ENCODE measurements around the gene BARHL1.

The BARHL1 gene

GRCh38 chr9:132630116-132630515 lies 47.7 kb downstream of the BARHL1 start:
- no peak overlapping the region for H3K4me3 ChIP-seq (ENCODE audit: low read depth in 1 of 5, low read length in 5 of 5)
- no peaks in the 10 kb centered on the region for H3K4me1 ChIP-seq (ENCODE audit: control insufficient read depth in 5 of 5, insufficient read depth in 5 of 5, low read length in 5 of 5)
- no peak overlapping the region for H3K27ac ChIP-seq (ENCODE audit: low read depth, low read length)
- no peak overlapping the region for H3K9ac ChIP-seq (ENCODE audit: low read length in 5 of 5)
- H3K9me3 ChIP-seq (ENCODE audit: control insufficient read depth in 5 of 5, low read length in 5 of 5): no peaks in the 10 kb centered on the region
- no peaks in the 10 kb centered on the region for H3K27me3 ChIP-seq (ENCODE audit: control insufficient read depth in 5 of 5, insufficient read depth in 4 of 5, low read length in 5 of 5)
- peaks cover 18 to 70% (median 54%) of the 10 kb centered on the region in 5 donors for H3K36me3 ChIP-seq (ENCODE audit: control insufficient read depth in 5 of 5, insufficient read depth in 5 of 5, low read length in 5 of 5)

GRCh38 chr9:132630811-132631210 lies 48.4 kb downstream of the BARHL1 start:
- Histone ChIP-seq H3K27me3 (ENCODE audit: control insufficient read depth in 5 of 5, insufficient read depth in 4 of 5, low read length in 5 of 5) (no peaks in the 10 kb centered on the region), H3K9ac (ENCODE audit: low read length in 5 of 5) (no peak overlapping the region), H3K27ac (ENCODE audit: low read depth, low read length) (no peak overlapping the region), H3K36me3 (ENCODE audit: control insufficient read depth in 5 of 5, insufficient read depth in 5 of 5, low read length in 5 of 5) (peaks cover 15 to 65% (median 53%) of the 10 kb centered on the region in 5 donors), H3K4me1 (ENCODE audit: control insufficient read depth in 5 of 5, insufficient read depth in 5 of 5, low read length in 5 of 5) (no peaks in the 10 kb centered on the region), H3K4me3 (ENCODE audit: low read depth in 1 of 5, low read length in 5 of 5) (no peak overlapping the region), H3K9me3 (ENCODE audit: control insufficient read depth in 5 of 5, low read length in 5 of 5) (no peaks in the 10 kb centered on the region)

- Histone ChIP-seq H3K27me3 (ENCODE audit: control insufficient read depth in 5 of 5, insufficient read depth in 4 of 5, low read length in 5 of 5) (no peaks in the 10 kb centered on the region), H3K9ac (ENCODE audit: low read length in 5 of 5) (no peak overlapping the region), H3K36me3 (ENCODE audit: control insufficient read depth in 5 of 5, insufficient read depth in 5 of 5, low read length in 5 of 5) (peaks cover 15 to 61% (median 54%) of the 10 kb centered on the region in 5 donors), H3K9me3 (ENCODE audit: control insufficient read depth in 5 of 5, low read length in 5 of 5) (no peaks in the 10 kb centered on the region), H3K4me1 (ENCODE audit: control insufficient read depth in 5 of 5, insufficient read depth in 5 of 5, low read length in 5 of 5) (no peaks in the 10 kb centered on the region), H3K4me3 (ENCODE audit: low read depth in 1 of 5, low read length in 5 of 5) (no peak overlapping the region), H3K27ac (ENCODE audit: low read depth, low read length) (no peak overlapping the region)
These were observed 48.9 kb downstream of the BARHL1 start for GRCh38 chr9:132631280-132631679.

GRCh38 chr9:132631685-132632084 lies 49.3 kb downstream of the BARHL1 start:
- peaks cover 15 to 61% (median 55%) of the 10 kb centered on the region in 5 donors for H3K36me3 ChIP-seq (ENCODE audit: control insufficient read depth in 5 of 5, insufficient read depth in 5 of 5, low read length in 5 of 5)
- no peak overlapping the region for H3K27ac ChIP-seq (ENCODE audit: low read depth, low read length)
- H3K9me3 ChIP-seq (ENCODE audit: control insufficient read depth in 5 of 5, low read length in 5 of 5): no peaks in the 10 kb centered on the region
- H3K27me3 ChIP-seq (ENCODE audit: control insufficient read depth in 5 of 5, insufficient read depth in 4 of 5, low read length in 5 of 5): no peaks in the 10 kb centered on the region
- no peaks in the 10 kb centered on the region for H3K4me1 ChIP-seq (ENCODE audit: control insufficient read depth in 5 of 5, insufficient read depth in 5 of 5, low read length in 5 of 5)
- H3K9ac ChIP-seq (ENCODE audit: low read length in 5 of 5): no peak overlapping the region
- no peak overlapping the region for H3K4me3 ChIP-seq (ENCODE audit: low read depth in 1 of 5, low read length in 5 of 5)

GRCh38 chr9:132632413-132633129 lies 50.2 kb downstream of the BARHL1 start:
- H3K4me1 ChIP-seq (ENCODE audit: control insufficient read depth in 5 of 5, insufficient read depth in 5 of 5, low read length in 5 of 5): no peaks in the 10 kb centered on the region
- peaks cover 15 to 61% (median 54%) of the 10 kb centered on the region in 5 donors for H3K36me3 ChIP-seq (ENCODE audit: control insufficient read depth in 5 of 5, insufficient read depth in 5 of 5, low read length in 5 of 5)
- H3K9me3 ChIP-seq (ENCODE audit: control insufficient read depth in 5 of 5, low read length in 5 of 5): no peaks in the 10 kb centered on the region
- H3K4me3 ChIP-seq (ENCODE audit: low read depth in 1 of 5, low read length in 5 of 5): no peak overlapping the region
- no peaks in the 10 kb centered on the region for H3K27me3 ChIP-seq (ENCODE audit: control insufficient read depth in 5 of 5, insufficient read depth in 4 of 5, low read length in 5 of 5)
- no peak overlapping the region for H3K27ac ChIP-seq (ENCODE audit: low read depth, low read length)
- H3K9ac ChIP-seq (ENCODE audit: low read length in 5 of 5): no peak overlapping the region

GRCh38 chr9:132634327-132634726 lies 51.9 kb downstream of the BARHL1 start:
- Histone ChIP-seq H3K36me3 (ENCODE audit: control insufficient read depth in 5 of 5, insufficient read depth in 5 of 5, low read length in 5 of 5) (peaks cover 20 to 61% (median 54%) of the 10 kb centered on the region in 5 donors), H3K27ac (ENCODE audit: low read depth, low read length) (no peak overlapping the region), H3K9ac (ENCODE audit: low read length in 5 of 5) (no peak overlapping the region)

GRCh38 chr9:132637351-132637750 lies 54.9 kb downstream of the BARHL1 start:
- Histone ChIP-seq H3K4me1 (ENCODE audit: control insufficient read depth in 5 of 5, insufficient read depth in 5 of 5, low read length in 5 of 5) (no peaks in the 10 kb centered on the region), H3K9me3 (ENCODE audit: control insufficient read depth in 5 of 5, low read length in 5 of 5) (no peaks in the 10 kb centered on the region), H3K4me3 (ENCODE audit: low read depth in 1 of 5, low read length in 5 of 5) (no peak overlapping the region), H3K36me3 (ENCODE audit: control insufficient read depth in 5 of 5, insufficient read depth in 5 of 5, low read length in 5 of 5) (peaks cover 19 to 61% (median 55%) of the 10 kb centered on the region in 5 donors), H3K27ac (ENCODE audit: low read depth, low read length) (no peak overlapping the region), H3K9ac (ENCODE audit: low read length in 5 of 5) (no peak overlapping the region), H3K27me3 (ENCODE audit: control insufficient read depth in 5 of 5, insufficient read depth in 4 of 5, low read length in 5 of 5) (no peaks in the 10 kb centered on the region)

More at GRCh38 chr9:132634327-132634726, 51.9 kb downstream of the BARHL1 start:
- H3K4me1 ChIP-seq (ENCODE audit: control insufficient read depth in 5 of 5, insufficient read depth in 5 of 5, low read length in 5 of 5): no peaks in the 10 kb centered on the region
- no peaks in the 10 kb centered on the region for H3K27me3 ChIP-seq (ENCODE audit: control insufficient read depth in 5 of 5, insufficient read depth in 4 of 5, low read length in 5 of 5)
- no peaks in the 10 kb centered on the region for H3K9me3 ChIP-seq (ENCODE audit: control insufficient read depth in 5 of 5, low read length in 5 of 5)
- no peak overlapping the region for H3K4me3 ChIP-seq (ENCODE audit: low read depth in 1 of 5, low read length in 5 of 5)

GRCh38 chr9:132637801-132638200 lies 55.4 kb downstream of the BARHL1 start:
- H3K4me1 ChIP-seq (ENCODE audit: control insufficient read depth in 5 of 5, insufficient read depth in 5 of 5, low read length in 5 of 5): no peaks in the 10 kb centered on the region
- no peaks in the 10 kb centered on the region for H3K9me3 ChIP-seq (ENCODE audit: control insufficient read depth in 5 of 5, low read length in 5 of 5)
- peaks cover 19 to 63% (median 55%) of the 10 kb centered on the region in 5 donors for H3K36me3 ChIP-seq (ENCODE audit: control insufficient read depth in 5 of 5, insufficient read depth in 5 of 5, low read length in 5 of 5)
- H3K27me3 ChIP-seq (ENCODE audit: control insufficient read depth in 5 of 5, insufficient read depth in 4 of 5, low read length in 5 of 5): no peaks in the 10 kb centered on the region
- H3K4me3 ChIP-seq (ENCODE audit: low read depth in 1 of 5, low read length in 5 of 5): no peak overlapping the region
- no peak overlapping the region for H3K9ac ChIP-seq (ENCODE audit: low read length in 5 of 5)
- no peak overlapping the region for H3K27ac ChIP-seq (ENCODE audit: low read depth, low read length)

- Histone ChIP-seq H3K4me1 (ENCODE audit: control insufficient read depth in 5 of 5, insufficient read depth in 5 of 5, low read length in 5 of 5) (no peaks in the 10 kb centered on the region), H3K36me3 (ENCODE audit: control insufficient read depth in 5 of 5, insufficient read depth in 5 of 5, low read length in 5 of 5) (peaks cover 19 to 67% (median 58%) of the 10 kb centered on the region in 5 donors)
These were observed 55.8 kb downstream of the BARHL1 start for GRCh38 chr9:132638240-132638639.

GRCh38 chr9:132639322-132639721 lies 56.9 kb downstream of the BARHL1 start:
- Histone ChIP-seq H3K4me3 (ENCODE audit: low read depth in 1 of 5, low read length in 5 of 5) (no peak overlapping the region), H3K9ac (ENCODE audit: low read length in 5 of 5) (no peak overlapping the region), H3K4me1 (ENCODE audit: control insufficient read depth in 5 of 5, insufficient read depth in 5 of 5, low read length in 5 of 5) (no peaks in the 10 kb centered on the region), H3K27me3 (ENCODE audit: control insufficient read depth in 5 of 5, insufficient read depth in 4 of 5, low read length in 5 of 5) (no peaks in the 10 kb centered on the region), H3K36me3 (ENCODE audit: control insufficient read depth in 5 of 5, insufficient read depth in 5 of 5, low read length in 5 of 5) (peaks cover 18 to 74% (median 67%) of the 10 kb centered on the region in 5 donors), H3K27ac (ENCODE audit: low read depth, low read length) (no peak overlapping the region), H3K9me3 (ENCODE audit: control insufficient read depth in 5 of 5, low read length in 5 of 5) (no peaks in the 10 kb centered on the region)

More at GRCh38 chr9:132638240-132638639, 55.8 kb downstream of the BARHL1 start:
- Histone ChIP-seq H3K9me3 (ENCODE audit: control insufficient read depth in 5 of 5, low read length in 5 of 5) (no peaks in the 10 kb centered on the region), H3K4me3 (ENCODE audit: low read depth in 1 of 5, low read length in 5 of 5) (no peak overlapping the region), H3K27me3 (ENCODE audit: control insufficient read depth in 5 of 5, insufficient read depth in 4 of 5, low read length in 5 of 5) (no peaks in the 10 kb centered on the region), H3K9ac (ENCODE audit: low read length in 5 of 5) (no peak overlapping the region), H3K27ac (ENCODE audit: low read depth, low read length) (no peak overlapping the region)

Measured in subcutaneous abdominal adipose tissue (tissue), 5 donors.